ENCODE results near the gene FSTL4.

GRCh38 chr5:133189881-133190280 is 422.5 kb downstream of the FSTL4 start:
- TF ChIP-seq EZH2 (IDR thresholded peaks at IDR 0.05; ENCODE audit: borderline replicate concordance) = no peak
- no peak for TF ChIP-seq CTCF (IDR thresholded peaks at IDR 0.05; ENCODE audit: poor library complexity)
